HG02884 (cell line): ENCODE data around the gene GAS1.
A peak's percentile ranks its signal among the peaks of the same experiment; 100 is the strongest.

Source experiments
- ATAC-seq: cut with Tn5 transposase; IDR thresholded peaks from one replicate; pipeline ENCODE4 v1.9.1; 2021; ENCODE audit warnings: mild to moderate bottlenecking, moderate library complexity; ENCODE audit not compliant: unreplicated experiment

GAS1 gene

GRCh38 chr9:86965636-86966395 is 18.5 kb upstream of the GAS1 start:
- no peak for ATAC-seq

- no peak for ATAC-seq
These were observed 15.4 kb upstream of the GAS1 start for GRCh38 chr9:86962692-86963091.

GRCh38 chr9:86960938-86961337 is 13.6 kb upstream of the GAS1 start:
- ATAC-seq = no peak

- ATAC-seq = no peak
These were observed 10.9 kb upstream of the GAS1 start for GRCh38 chr9:86958203-86958602.

- no peak for ATAC-seq
These were observed 8.3 kb upstream of the GAS1 start for GRCh38 chr9:86955561-86955960.

GRCh38 chr9:86955042-86955441 is 7.7 kb upstream of the GAS1 start:
- ATAC-seq = no peak

- ATAC-seq = no peak
These were observed 5.9 kb upstream of the GAS1 start for GRCh38 chr9:86953181-86953580.

- ATAC-seq = peak; percentile 66
These were observed 996 bp upstream of the GAS1 start for GRCh38 chr9:86948074-86948929.

GRCh38 chr9:86946201-86947145 is 833 bp downstream of the GAS1 start:
- ATAC-seq = peak; percentile 39

- ATAC-seq = no peak
These were observed 1.5 kb downstream of the GAS1 start for GRCh38 chr9:86945728-86946200.

GRCh38 chr9:86944796-86945727 is 2.2 kb downstream of the GAS1 start:
- no peak for ATAC-seq

- no peak for ATAC-seq
These were observed 3.8 kb downstream of the GAS1 start for GRCh38 chr9:86943201-86944113.

GRCh38 chr9:86942281-86943200 is 4.8 kb downstream of the GAS1 start:
- ATAC-seq = no peak

- ATAC-seq = no peak
These were observed 6.1 kb downstream of the GAS1 start for GRCh38 chr9:86941197-86941596.

GRCh38 chr9:86940774-86941173 is 6.5 kb downstream of the GAS1 start:
- ATAC-seq = no peak

- ATAC-seq = no peak
These were observed 7.4 kb downstream of the GAS1 start for GRCh38 chr9:86939891-86940290.

GRCh38 chr9:86939321-86939720 is 8.0 kb downstream of the GAS1 start:
- no peak for ATAC-seq

GRCh38 chr9:86938780-86939179 is 8.5 kb downstream of the GAS1 start:
- ATAC-seq = no peak
